Measurements from ENCODE around the gene EXOC6B.

Gene EXOC6B

DNA sequence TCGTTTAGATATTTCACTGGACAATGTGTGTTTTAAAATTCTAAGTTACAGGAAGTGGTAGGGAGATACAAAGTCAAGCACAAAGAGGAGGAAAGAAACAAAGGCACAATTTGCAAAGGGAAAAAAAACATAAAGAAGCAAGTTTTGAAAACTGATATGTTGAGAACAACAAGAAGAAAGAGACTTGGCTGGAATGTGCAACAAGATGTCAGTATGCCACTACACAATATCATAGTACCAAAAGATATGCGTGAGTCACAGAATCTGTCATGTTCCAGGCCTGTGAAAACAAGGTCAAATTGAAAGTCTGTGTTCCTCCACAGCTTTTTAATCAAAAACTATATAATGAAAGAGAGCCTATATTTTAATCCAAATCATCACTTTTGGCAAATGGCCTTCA is 12.0 kb downstream of the EXOC6B start:
- H3K4me3 ChIP-seq (ENCODE audit: low read length) = no peak overlapping the region
- no peak overlapping the region for H3K9ac ChIP-seq (ENCODE audit: low read length)
- H3K4me2 ChIP-seq (ENCODE audit: low read depth, low read length) = no peak overlapping the region

DNA sequence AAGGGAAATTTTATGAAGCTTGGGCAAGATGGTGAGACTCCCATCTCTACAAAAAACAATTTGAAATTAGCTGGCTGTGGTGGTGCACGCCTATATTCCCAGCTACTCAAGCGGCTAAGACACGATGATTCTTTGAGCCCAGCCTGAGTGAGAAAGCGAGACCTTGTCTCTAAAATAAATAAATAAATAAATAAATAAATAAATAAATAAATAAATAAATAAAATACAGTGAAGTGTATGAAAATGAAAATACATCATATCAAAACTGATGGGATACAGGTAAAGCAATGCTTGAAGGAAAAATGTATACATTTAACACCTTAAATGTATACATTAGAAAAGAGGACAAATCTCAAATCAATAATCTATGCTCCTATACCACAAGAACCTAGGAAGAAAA is 15.7 kb downstream of the EXOC6B start:
- H3K4me3 ChIP-seq (ENCODE audit: low read length) = no peak overlapping the region
- no peaks in the 10 kb centered on the region for H3K9me3 ChIP-seq (replicated peaks; ENCODE audit: insufficient read depth, low read length)
- H3F3A ChIP-seq (ENCODE audit: insufficient read depth, low read length) = no peaks in the 10 kb centered on the region
- H3K4me2 ChIP-seq (ENCODE audit: low read depth, low read length) = no peak overlapping the region
- H3K36me3 ChIP-seq (replicated peaks; ENCODE audit: insufficient read depth, low read length) = no peaks in the 10 kb centered on the region
- no peak overlapping the region for H2AFZ ChIP-seq (ENCODE audit: low read length)
- no peaks in the 10 kb centered on the region for H3K79me2 ChIP-seq (ENCODE audit: low read length)
- H3K27ac ChIP-seq (ENCODE audit: low read length) = no peak overlapping the region
- no peaks in the 10 kb centered on the region for H3K4me1 ChIP-seq (ENCODE audit: low read length)
- DNase-seq = no peak
- H3K9ac ChIP-seq (ENCODE audit: low read length) = no peak overlapping the region
- no peaks in the 10 kb centered on the region for H4K20me1 ChIP-seq (ENCODE audit: insufficient read depth, low read length)
- no peaks in the 10 kb centered on the region for H3K9me2 ChIP-seq (replicated peaks; ENCODE audit: insufficient read depth, low read length)
- TF ChIP-seq EZH2phosphoT487 (IDR thresholded peaks at IDR 0.05; ENCODE audit: low read length) (no peak), EZH2 (optimal IDR thresholded peaks at IDR 0.05; ENCODE audit: low read depth, low read length) (no peak)
- TF ChIP-seq, protein P1, sequence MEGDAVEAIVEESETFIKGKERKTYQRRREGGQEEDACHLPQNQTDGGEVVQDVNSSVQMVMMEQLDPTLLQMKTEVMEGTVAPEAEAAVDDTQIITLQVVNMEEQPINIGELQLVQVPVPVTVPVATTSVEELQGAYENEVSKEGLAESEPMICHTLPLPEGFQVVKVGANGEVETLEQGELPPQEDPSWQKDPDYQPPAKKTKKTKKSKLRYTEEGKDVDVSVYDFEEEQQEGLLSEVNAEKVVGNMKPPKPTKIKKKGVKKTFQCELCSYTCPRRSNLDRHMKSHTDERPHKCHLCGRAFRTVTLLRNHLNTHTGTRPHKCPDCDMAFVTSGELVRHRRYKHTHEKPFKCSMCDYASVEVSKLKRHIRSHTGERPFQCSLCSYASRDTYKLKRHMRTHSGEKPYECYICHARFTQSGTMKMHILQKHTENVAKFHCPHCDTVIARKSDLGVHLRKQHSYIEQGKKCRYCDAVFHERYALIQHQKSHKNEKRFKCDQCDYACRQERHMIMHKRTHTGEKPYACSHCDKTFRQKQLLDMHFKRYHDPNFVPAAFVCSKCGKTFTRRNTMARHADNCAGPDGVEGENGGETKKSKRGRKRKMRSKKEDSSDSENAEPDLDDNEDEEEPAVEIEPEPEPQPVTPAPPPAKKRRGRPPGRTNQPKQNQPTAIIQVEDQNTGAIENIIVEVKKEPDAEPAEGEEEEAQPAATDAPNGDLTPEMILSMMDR (IDR thresholded peaks at IDR 0.05; ENCODE audit: low read length) = no peak
- H3K27me3 ChIP-seq (replicated peaks; ENCODE audit: insufficient read depth, low read length) = no peaks in the 10 kb centered on the region

More for the DNA sequence above, 12.0 kb downstream of the EXOC6B start:
- Histone ChIP-seq H3K9me2 (replicated peaks; ENCODE audit: insufficient read depth, low read length) (no peaks in the 10 kb centered on the region), H3K27ac (ENCODE audit: low read length) (no peak overlapping the region), H3K27me3 (replicated peaks; ENCODE audit: insufficient read depth, low read length) (no peaks in the 10 kb centered on the region), H2AFZ (ENCODE audit: low read length) (no peak overlapping the region), H4K20me1 (ENCODE audit: insufficient read depth, low read length) (no peaks in the 10 kb centered on the region), H3K9me3 (replicated peaks; ENCODE audit: insufficient read depth, low read length) (no peaks in the 10 kb centered on the region), H3K36me3 (replicated peaks; ENCODE audit: insufficient read depth, low read length) (no peaks in the 10 kb centered on the region), H3F3A (ENCODE audit: insufficient read depth, low read length) (no peaks in the 10 kb centered on the region), H3K79me2 (ENCODE audit: low read length) (no peaks in the 10 kb centered on the region), H3K4me1 (ENCODE audit: low read length) (no peaks in the 10 kb centered on the region)
- TF ChIP-seq EZH2phosphoT487 (IDR thresholded peaks at IDR 0.05; ENCODE audit: low read length) (no peak), EZH2 (optimal IDR thresholded peaks at IDR 0.05; ENCODE audit: low read depth, low read length) (no peak)
- TF ChIP-seq, protein P1 (IDR thresholded peaks at IDR 0.05; ENCODE audit: low read length) = no peak
- no peak for DNase-seq

DNA sequence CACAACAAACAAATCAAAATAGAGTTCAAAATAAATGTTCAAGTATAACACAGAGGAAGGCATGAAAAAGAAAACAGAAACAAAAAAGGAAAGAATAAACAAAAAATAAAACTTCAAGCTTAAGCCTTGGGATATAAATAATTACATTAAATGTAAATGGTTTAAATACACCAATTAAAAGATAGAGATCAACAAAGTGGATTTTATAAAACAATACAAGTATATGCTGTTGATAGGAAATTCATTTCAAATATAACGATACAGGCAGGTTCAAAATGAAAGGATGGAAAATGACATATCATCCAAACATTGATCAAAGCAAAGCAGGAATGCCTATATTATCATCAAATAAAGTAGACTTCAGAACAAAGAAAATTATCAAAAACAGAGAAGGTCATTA is 16.7 kb downstream of the EXOC6B start:
- H3K79me2 ChIP-seq (ENCODE audit: low read length) = no peaks in the 10 kb centered on the region
- DNase-seq = no peak
- no peak overlapping the region for H3K4me3 ChIP-seq (ENCODE audit: low read length)
- TF ChIP-seq, protein P1 (IDR thresholded peaks at IDR 0.05; ENCODE audit: low read length) = no peak
- TF ChIP-seq EZH2 (optimal IDR thresholded peaks at IDR 0.05; ENCODE audit: low read depth, low read length) (no peak), EZH2phosphoT487 (IDR thresholded peaks at IDR 0.05; ENCODE audit: low read length) (no peak)
- no peaks in the 10 kb centered on the region for H3K9me3 ChIP-seq (replicated peaks; ENCODE audit: insufficient read depth, low read length)
- H3K9me2 ChIP-seq (replicated peaks; ENCODE audit: insufficient read depth, low read length) = no peaks in the 10 kb centered on the region
- no peaks in the 10 kb centered on the region for H4K20me1 ChIP-seq (ENCODE audit: insufficient read depth, low read length)
- H3K4me1 ChIP-seq (ENCODE audit: low read length) = no peaks in the 10 kb centered on the region
- H3K4me2 ChIP-seq (ENCODE audit: low read depth, low read length) = no peak overlapping the region
- no peak overlapping the region for H3K9ac ChIP-seq (ENCODE audit: low read length)
- no peak overlapping the region for H3K27ac ChIP-seq (ENCODE audit: low read length)
- no peaks in the 10 kb centered on the region for H3K36me3 ChIP-seq (replicated peaks; ENCODE audit: insufficient read depth, low read length)
- H3F3A ChIP-seq (ENCODE audit: insufficient read depth, low read length) = no peaks in the 10 kb centered on the region
- H2AFZ ChIP-seq (ENCODE audit: low read length) = no peak overlapping the region
- no peaks in the 10 kb centered on the region for H3K27me3 ChIP-seq (replicated peaks; ENCODE audit: insufficient read depth, low read length)

All from MM.1S (cell line).